GM12873 (cell line): ENCODE data around the gene HYLS1.

Experiments
- CTCF ChIP-seq: IDR thresholded peaks from 2 replicates; pipeline ENCODE4 v1.5.1; 2012; ENCODE audit warnings: low read depth, mild to moderate bottlenecking, moderate library complexity, low read length, control low read depth; ENCODE audit not compliant: insufficient read depth; ENCODE audit errors: missing control alignments

The HYLS1 gene

DNA sequence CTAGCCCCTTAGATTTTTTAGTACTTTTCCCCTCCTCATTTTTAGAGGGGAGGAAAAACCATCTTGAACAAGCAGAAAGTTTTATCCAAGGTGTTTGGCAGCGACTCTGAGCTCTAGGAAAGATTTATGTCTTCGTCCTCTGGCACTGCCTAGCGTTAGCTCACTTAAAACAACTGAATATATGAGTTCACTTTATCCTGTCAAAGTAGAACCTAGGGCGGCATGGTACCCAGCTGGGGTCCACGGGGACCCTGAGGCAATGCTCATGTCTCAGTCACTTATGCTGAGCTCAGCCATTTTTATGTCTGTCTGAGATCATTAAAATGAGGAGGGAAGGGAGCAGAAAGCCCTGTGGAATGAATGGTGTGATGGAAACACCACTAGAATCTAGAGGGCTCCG lies 44.2 kb downstream of the HYLS1 start:
- TF ChIP-seq CTCF = no peak

- TF ChIP-seq CTCF = no peak
Measured at GRCh38 chr11:125932301-125932700, 44.8 kb downstream of the HYLS1 start.

GRCh38 chr11:125933030-125933813 lies 45.8 kb downstream of the HYLS1 start:
- TF ChIP-seq CTCF = no peak

- TF ChIP-seq CTCF = no peak
Measured at GRCh38 chr11:125934473-125934872, 47.0 kb downstream of the HYLS1 start.

GRCh38 chr11:125935056-125935455 lies 47.6 kb downstream of the HYLS1 start:
- no peak for TF ChIP-seq CTCF

DNA sequence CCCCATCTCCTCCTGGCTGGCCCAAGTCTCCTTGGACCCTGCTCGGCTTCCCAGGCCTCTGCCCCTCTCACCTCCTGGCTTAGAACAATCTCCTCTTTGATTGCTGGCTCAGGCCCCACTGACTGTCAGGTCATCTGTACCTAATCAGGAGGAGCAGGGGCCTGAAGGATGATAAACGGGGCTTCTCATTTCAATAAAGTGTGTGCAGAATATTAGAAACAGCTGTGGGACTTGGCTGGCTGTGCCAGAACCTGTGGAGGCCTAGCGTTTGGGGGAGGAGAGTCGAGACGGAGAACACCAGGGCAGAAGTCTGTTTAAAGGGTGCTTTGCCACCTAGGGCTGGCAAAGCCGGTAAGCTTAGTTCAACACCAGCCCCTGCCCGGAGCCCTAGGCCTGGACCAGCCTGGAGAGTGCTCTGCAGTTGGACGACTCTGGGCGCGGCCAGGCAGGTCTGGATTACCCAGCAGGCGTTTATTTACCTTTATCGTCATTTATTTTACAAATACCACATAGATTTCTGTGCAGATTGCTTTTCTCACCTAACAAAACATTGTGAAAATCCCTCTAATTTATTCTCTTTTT lies 48.2 kb downstream of the HYLS1 start:
- TF ChIP-seq CTCF = no peak

GRCh38 chr11:125938418-125938817 lies 51.0 kb downstream of the HYLS1 start:
- TF ChIP-seq CTCF = no peak
